GM19351 (cell line): ENCODE results near the gene TMEM151A.

ENCODE experiments used
- ATAC-seq: cut with Tn5 transposase; IDR thresholded peaks from one replicate; pipeline ENCODE4 v1.9.1; 2021; ENCODE audit warnings: mild to moderate bottlenecking, moderate library complexity; ENCODE audit not compliant: unreplicated experiment

Gene TMEM151A

GRCh38 chr11:66282468-66283455 is 8.9 kb upstream of the TMEM151A start:
- peak; percentile 90 for ATAC-seq

DNA sequence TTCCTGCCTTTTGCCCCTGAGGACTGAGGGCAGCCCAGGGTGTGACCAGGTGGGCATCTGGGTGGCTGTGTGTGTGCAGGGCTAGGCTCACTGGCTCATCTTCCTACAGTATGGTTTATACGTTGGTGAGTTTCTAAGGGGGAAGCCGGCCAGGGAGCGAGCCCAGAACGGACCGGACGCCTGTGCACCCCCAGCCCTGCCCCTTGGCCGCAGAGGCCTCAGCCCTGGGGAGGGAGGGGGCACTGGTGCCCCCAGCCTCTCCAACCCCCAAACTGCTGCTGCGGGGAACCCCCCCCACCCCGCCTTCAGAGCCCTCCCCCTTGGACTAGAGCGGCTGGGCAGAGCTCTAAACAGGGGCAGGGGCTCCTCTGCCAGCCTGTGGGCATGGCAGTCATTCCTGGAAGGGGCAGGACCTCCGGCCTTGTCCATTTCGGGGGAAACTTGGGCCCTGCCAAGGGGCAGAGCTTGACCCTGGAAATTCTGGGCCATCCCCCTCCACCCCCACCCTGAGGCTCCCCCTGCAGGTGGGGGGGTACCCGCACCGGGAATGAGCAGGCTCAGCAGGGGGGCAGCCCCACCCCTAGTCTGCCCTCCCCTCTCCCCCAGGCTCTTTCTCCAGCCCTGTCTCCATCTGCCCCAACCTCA is 8.1 kb upstream of the TMEM151A start:
- no peak for ATAC-seq

DNA sequence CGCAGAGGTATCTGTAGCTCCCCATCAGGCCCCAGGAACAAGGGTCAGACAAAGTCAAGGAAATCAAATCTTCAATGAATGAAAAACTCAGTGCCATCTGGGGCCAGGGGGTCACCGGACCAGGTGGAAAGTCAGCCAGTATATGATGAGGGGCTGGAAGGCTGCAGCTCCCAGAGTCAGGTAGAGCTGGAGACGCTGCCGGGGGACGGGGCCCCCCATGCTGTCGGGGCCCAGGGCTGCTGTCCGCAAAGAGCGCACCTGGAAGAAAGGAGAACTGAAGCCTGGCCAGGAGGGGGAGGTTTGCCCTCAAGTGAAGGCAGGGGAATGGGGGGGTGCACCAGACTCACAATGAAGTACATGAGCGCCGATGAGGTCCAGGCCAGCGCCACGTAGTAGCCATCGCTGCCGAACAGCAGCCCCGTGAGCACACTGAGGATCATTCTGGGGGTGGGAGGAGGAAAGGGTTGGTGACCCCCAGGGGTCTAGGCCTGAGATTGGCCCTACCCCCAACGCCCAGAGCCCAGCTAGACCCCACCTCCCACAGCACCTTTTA is 7.1 kb upstream of the TMEM151A start:
- no peak for ATAC-seq

GRCh38 chr11:66285250-66285947 is 6.3 kb upstream of the TMEM151A start:
- ATAC-seq = no peak

DNA sequence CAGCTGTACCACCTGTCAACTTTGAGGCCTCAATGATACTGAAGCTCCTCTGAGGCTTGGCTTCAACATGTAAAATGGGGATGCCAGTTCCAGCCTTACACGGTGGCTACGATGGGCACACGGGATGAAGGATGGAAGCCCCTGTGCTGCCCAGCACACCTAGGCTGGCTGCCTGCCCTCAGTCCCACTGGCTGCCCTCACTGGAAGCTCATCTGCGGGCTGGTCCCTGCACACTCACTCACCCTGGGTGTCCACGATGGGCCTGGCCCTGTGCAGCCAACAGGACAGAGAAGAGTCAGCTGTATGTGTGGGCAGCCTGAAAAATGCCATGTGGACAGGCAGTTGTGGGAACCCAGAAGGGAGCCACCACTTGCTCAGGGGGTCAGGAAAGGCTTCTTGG is 5.0 kb upstream of the TMEM151A start:
- ATAC-seq = no peak

GRCh38 chr11:66287211-66287888 is 4.3 kb upstream of the TMEM151A start:
- ATAC-seq = no peak

DNA sequence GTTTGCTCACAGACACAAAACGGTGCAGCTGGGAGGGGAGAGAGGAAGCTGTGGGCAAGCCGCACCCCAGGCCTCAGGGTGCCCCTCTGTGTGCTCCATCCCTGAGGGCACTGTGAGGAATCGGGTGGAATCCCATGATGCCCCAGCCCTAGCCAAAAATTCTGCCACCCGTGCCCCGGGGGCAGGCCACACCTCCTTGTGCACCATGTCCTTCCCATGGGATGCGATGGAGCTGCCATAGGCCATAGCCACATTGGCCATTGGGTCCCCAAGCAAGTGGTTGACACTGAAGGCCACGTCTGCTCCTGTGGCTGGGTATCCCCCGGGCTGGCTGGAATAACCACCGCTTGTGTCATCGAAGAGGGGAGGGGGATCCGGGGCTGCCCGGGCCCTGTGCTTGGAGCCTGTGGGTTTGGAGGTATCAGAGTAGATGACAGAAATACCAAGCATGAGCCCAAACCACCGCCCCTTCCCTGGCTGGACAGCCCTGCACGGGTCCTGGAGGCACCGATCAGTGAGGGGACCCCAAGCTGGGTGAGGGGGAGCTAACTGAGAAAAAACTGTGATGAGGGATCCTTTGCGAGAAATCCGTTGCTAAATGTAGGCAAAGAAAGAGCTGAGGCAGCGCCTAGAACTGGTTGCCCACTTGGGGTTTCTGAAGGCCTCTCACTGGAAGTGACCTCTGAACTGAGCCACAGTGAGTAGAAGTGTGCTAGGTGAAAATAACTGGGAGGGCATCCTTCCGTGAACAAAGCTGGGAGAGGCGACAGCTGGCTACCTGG is 3.6 kb upstream of the TMEM151A start:
- no peak for ATAC-seq

DNA sequence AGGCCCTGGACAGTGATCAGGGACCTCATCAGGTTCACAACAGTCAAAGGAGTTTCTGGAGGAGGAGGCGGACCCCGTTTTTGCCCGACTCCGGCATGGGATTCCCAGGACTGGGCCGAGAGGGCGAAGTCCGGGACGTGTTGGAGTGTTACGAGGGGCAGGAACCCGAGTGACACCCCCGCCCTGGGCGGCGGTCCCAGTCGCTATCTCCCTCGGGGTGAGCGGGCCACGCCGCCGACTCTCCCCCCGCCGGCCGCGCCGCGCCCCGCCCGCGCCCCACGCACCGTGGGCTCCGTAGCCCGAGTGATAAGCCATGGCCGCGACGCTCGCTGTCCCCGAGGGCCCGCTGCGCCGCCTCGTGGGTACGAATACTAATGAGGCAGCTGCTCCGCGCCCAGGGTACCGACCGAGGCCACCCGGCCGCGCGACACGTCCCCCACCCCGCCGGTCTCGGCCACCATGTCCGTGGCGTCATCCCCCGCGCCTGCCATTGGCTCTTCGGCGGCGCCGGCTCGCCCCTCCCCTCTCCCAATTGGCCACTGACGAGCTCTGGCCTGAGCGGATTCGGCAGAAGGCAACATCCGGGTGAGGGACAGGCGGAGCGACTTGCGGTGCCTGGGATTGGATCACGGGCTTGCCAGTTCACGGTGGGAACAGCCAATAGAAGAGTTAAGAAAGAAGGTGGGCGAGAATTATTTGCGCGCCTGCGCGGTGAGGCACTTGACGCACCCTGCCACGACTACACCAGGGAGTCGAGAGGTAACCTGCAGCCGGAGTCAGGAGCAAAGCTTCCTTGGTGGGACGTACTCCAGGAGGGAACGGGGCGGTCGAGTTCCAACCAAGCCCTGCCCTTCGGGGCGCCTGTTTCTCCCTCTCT is 2.8 kb upstream of the TMEM151A start, which contains the start of gene YIF1A:
YIF1A (minus strand) TSS at position 473 of the 877 bp plus-strand sequence; CDS start at position 315, 158 bp downstream.
- ATAC-seq = peak; percentile 93

GRCh38 chr11:66289548-66290329 is 2.0 kb upstream of the TMEM151A start:
- ATAC-seq = peak; percentile 34

GRCh38 chr11:66290330-66290621 is 1.4 kb upstream of the TMEM151A start:
- no peak for ATAC-seq

- ATAC-seq = no peak
Measured at GRCh38 chr11:66291303-66291705, 390 bp upstream of the TMEM151A start.

DNA sequence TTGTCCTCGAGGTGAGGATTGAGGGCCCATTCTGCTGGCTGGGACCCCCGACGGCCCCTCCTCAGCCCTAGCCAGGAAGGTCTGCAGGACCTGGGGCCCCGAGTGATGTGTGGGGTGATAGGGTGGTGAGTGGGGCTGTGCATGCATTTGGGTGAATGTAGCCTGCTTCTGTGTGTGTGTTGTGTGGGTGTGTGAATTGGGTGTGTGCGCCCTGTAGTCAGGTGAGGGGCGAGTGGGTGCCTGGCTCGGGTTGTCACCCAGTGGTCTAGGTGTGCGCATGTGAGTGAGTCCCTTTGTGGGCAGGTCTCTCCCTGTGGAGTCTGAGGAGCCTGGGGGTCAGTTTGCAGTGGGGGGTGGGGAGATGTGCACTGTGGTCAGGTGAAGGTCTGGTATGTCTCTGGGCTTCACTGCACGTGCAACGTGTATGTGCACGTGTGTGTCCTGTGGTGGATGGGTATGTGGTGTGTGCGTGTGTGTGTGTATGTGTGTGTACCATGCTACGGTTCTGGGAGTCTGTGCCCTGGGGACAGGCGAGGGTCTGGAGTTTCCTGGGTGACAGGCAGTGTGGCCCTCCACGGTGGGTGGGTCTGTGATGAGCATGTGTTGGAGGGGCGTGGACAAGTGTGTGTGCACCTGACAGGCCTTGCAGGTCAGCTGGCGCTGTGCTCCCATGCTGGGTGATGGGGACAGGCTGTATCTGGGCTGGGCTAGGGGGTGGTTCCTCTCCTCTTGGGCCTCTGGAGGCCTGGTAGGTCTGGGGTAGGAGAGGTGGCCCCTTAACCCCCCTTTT is 1.0 kb downstream of the TMEM151A start:
- no peak for ATAC-seq

DNA sequence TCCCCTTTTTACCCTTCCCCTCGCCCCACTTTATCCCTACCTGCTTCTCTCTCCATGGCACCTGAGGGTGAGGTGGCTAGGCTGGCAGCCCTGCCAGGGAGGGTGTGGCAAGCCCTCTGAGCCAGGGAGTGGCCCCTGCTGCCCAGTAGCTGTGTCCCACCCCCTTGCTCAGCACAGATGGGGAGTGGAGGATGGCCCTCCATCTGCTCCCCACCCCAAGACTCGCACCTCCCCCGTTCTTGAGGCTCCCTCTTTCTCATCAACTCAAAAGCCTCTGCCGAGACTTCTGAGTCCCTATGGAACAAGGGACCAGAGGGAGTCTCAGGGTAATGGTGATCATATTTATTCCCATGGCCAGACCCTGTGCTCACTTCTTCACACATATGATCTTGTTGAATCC is 1.7 kb downstream of the TMEM151A start:
- no peak for ATAC-seq

DNA sequence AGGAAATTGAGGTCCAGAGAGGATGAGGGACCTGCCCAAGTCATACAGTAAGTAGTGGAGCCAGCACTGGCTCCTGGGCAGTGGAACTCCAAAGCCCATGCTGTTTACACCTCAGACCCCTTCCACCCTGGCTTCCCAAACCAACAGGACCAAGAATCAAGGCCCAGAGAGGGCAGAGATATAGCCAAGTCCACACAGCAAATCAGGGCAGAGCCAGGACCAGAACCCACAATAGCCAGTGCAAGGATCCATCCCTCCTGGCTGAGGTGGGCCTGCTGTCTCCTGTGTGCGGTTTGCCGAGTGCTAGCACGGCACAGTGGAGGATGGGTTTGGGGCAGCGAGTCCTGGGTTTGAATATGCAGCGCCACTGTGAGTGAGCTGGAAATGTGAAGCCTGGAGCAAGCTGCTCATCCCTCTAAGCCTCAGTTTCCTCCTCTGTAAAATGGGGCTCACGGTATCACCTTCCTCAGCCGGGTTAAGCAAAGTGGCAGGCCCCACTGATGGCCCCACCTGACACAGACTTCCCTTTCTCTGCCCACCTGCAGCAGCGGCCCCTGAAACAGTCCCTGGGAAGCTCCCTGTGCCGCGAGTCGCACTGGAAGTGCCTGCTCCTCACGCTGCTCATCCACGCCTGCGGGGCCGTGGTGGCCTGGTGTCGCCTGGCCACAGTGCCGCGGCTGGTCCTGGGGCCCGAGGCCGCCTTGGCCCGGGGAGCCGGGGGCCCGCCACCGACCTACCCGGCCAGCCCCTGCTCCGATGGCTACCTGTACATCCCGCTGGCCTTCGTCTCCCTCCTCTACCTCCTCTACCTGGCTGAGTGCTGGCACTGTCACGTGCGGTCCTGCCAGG is 2.3 kb downstream of the TMEM151A start:
- ATAC-seq = no peak

DNA sequence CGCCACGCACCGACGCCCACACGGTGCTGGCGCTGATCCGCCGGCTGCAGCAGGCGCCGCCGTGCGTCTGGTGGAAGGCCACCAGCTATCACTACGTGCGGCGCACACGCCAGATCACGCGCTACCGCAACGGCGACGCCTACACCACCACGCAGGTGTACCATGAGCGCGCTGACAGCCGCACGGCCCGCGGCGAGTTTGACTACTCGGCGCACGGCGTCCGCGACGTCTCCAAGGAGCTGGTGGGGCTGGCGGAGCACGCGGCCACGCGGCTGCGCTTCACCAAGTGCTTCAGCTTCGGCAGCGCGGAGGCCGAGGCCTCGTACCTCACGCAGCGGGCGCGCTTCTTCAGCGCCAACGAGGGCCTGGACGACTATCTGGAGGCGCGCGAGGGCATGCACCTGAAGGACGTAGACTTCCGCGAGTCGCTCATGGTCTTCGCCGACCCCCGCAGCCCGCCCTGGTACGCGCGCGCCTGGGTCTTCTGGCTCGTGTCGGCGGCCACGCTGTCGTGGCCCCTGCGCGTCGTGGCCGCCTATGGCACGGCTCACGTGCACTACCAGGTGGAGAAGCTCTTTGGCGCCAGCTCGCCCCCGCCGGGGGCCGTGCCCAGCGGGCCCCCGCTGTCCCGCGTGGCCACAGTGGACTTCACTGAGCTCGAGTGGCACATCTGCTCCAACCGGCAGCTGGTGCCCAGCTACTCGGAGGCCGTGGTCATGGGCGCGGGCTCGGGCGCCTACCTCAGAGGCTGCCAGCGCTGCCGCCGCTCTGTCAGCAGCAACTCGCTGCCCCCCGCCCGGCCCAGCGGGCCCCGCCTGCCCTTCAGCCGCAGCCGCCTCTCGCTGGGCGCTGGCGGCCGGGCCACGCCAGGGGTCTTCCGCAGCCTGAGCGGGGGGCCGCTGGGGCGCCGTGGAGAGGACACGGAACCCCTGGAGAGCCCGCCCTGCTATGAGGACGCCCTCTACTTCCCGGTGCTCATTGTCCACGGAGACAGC is 3.2 kb downstream of the TMEM151A start:
- no peak for ATAC-seq
